Panc1 (cell line): ENCODE measurements around the gene EHD4. TPM values are rescaled to one million over a fixed set of nuclear protein-coding genes. Genes with fewer than 3 reads are reported as not detected.

Experiments used
- ATAC-seq: fragments of 200-7000 bp; cut with Tn5 transposase; 2 replicates; pipeline ENCODE4 v1.9.1; 2020; ENCODE audit warnings: mild to moderate bottlenecking, moderate library complexity
- BruUV-seq: library from RNA; stranded (reverse); fragments of 400-500 nt; replicated peaks from 2 replicates; lab custom pipeline; 2021; lab: Mats Ljungman, UMichigan
- CTCF ChIA-PET: fragments of 300-600 bp; sonication (Branson Sonifier 250); formaldehyde crosslinking; loops from one replicate; lab custom pipeline; 2022; ENCODE audit warnings: antibody characterized with exemption; lab: Charles Lee
- POLR2A ChIA-PET: fragments of 300-600 bp; sonication (Branson Sonifier 250); formaldehyde crosslinking; loops from one replicate; lab custom pipeline; 2022; ENCODE audit warnings: antibody characterized with exemption; lab: Charles Lee
- DNase-seq: peaks from one replicate; pipeline ENCODE4 v3.0.0-alpha.2; 2010; ENCODE audit warnings: low read depth, low spot score
- H3K27ac ChIP-seq: 2 replicates; pipeline ENCODE4 v1.5.1; 2011; ENCODE audit warnings: mild to moderate bottlenecking, low read length, inconsistent platforms
- H3K27me3 ChIP-seq: fragments of 200-500 bp; sonication (Bioruptor generic); 2 replicates; pipeline ENCODE4 v1.6.0; 2014; ENCODE audit warnings: low read length, inconsistent platforms; ENCODE audit not compliant: control insufficient read depth, insufficient read depth
- H3K36me3 ChIP-seq: fragments of 200-500 bp; sonication (Bioruptor generic); 2 replicates; pipeline ENCODE4 v1.5.1; 2014; ENCODE audit warnings: inconsistent platforms, mild to moderate bottlenecking, low read length, moderate library complexity; ENCODE audit not compliant: control insufficient read depth, insufficient read depth
- H3K4me1 ChIP-seq: 2 replicates; pipeline ENCODE4 v1.5.1; 2011; ENCODE audit warnings: inconsistent platforms, mild to moderate bottlenecking, low read length, moderate library complexity; ENCODE audit not compliant: control insufficient read depth, insufficient read depth
- H3K4me3 ChIP-seq, 2 experiments: 2 replicates each; pipeline ENCODE4 v1.5.1; 2011 to 2012; ENCODE audit warnings: low read depth in 2 of 2, low read length in 2 of 2, mild to moderate bottlenecking in 2 of 2, inconsistent platforms in 1 of 2, moderate library complexity in 1 of 2
- H3K9me3 ChIP-seq: fragments of 200-500 bp; sonication (Bioruptor generic); 2 replicates; pipeline ENCODE4 v1.5.1; 2014; ENCODE audit warnings: low read depth, mild to moderate bottlenecking, inconsistent platforms, low read length, moderate library complexity; ENCODE audit not compliant: control insufficient read depth, insufficient read depth
- POLR2AphosphoS5 ChIP-seq: IDR thresholded peaks from 2 replicates; pipeline ENCODE4 v1.6.1; 2012; ENCODE audit warnings: mild to moderate bottlenecking, low read depth, low read length, moderate library complexity
- SIN3A ChIP-seq: IDR thresholded peaks from 2 replicates; pipeline ENCODE4 v1.6.1; 2012; ENCODE audit warnings: low read depth, mild to moderate bottlenecking, low read length, moderate library complexity, borderline replicate concordance; ENCODE audit not compliant: insufficient read depth
- TCF7L2 ChIP-seq: IDR thresholded peaks from 2 replicates; pipeline ENCODE4 v1.6.1; 2011; ENCODE audit warnings: mild to moderate bottlenecking, low read depth, low read length, inconsistent platforms
- in situ Hi-C: cut with HindIII; loops from 2 replicates; pipeline ENCODE4 v1.10.0; 2016; ENCODE audit warnings: low sequenced_read_pairs, low pct_unique_long_range_greater_than_20kb
- intact Hi-C: fragments of 100-400 bp; cut with micrococcal nuclease; formaldehyde crosslinking; loops from one replicate; pipeline ENCODE4 v1.10.0; 2022; ENCODE audit not compliant: unreplicated experiment
- total RNA-seq: library from RNA; stranded (reverse); gene quantifications from one replicate; pipeline ENCODE4 v1.2.1, GENCODE V29; 2021; ENCODE audit not compliant: unreplicated experiment
- TF ChIP-seq, protein P1 (sequence below): fragments of 450-650 bp; IDR thresholded peaks from 2 replicates; pipeline ENCODE4 v1.5.1; 2017; ENCODE audit warnings: mild to moderate bottlenecking
- TF ChIP-seq, protein P2 (sequence below), 2 experiments: IDR thresholded peaks; 2 replicates each; pipeline ENCODE4 v1.6.1; 2011 to 2012; ENCODE audit warnings: low read depth in 2 of 2, control low read depth in 1 of 2, low read length in 1 of 2, mild to moderate bottlenecking in 1 of 2, moderate library complexity in 1 of 2; ENCODE audit not compliant: insufficient read depth in 1 of 2

The EHD4 gene
- total RNA-seq, 1 experiment from 2014 or later: 43.2 TPM

DNA sequence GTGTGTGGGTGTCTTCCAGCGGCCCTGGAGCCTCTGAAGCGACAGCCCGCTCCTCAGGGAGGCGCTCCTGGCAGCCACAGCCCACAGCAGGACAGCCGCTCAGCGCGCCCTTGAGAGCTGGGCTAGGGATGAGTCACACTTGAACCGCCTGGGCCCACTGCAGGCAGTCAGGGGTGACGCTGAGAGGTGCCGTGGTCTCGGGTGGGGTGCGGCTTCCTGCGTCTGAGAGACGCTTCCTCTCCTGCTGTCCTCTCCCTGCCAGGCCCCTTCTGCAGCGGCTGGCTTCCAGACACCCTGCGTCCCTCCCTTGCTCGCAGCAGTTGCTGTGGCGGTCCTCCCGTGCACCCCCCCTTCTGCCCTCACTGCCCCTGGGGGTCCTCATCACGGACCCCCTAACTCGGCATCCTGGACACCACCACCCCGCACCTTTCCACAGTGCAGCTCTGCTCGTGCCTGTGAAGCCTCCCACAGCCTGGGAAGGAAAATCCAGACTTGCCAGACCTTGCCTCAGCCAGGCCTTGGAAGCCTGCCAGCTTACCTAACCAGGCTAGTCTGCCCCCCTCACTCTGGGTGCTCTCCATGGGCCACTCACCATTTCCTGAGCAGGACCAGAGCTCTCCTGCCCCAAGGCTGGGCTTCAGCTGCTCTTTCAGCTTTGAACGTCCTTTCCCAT, 77.4 kb downstream of the EHD4 start:
- ATAC-seq (peak; percentile 65), DNase-seq (no peak)
- Histone ChIP-seq H3K4me3 (no peak overlapping the region), H3K27ac (peak overlapping the region; percentile 54; the same call in 1 of the 2 replicates), H3K27me3 (no peaks in the 10 kb centered on the region), H3K9me3 (no peaks in the 10 kb centered on the region), H3K36me3 (no peaks in the 10 kb centered on the region; the same call in 1 of the 2 replicates), H3K4me1 (peaks cover 10% of the 10 kb centered on the region)
- no TSS peak for BruUV-seq
- ChIA-PET CTCF (interaction anchor here (1.3 kb wide), 1 partner anchor 121 kb away, joined by 4 read pairs; the partner anchor contains the start of gene MAPKBP1), POLR2A (no interaction called here)
- intact Hi-C loops: no loop called here
- in situ Hi-C loops: no loop called here
- TF ChIP-seq, protein P1, sequence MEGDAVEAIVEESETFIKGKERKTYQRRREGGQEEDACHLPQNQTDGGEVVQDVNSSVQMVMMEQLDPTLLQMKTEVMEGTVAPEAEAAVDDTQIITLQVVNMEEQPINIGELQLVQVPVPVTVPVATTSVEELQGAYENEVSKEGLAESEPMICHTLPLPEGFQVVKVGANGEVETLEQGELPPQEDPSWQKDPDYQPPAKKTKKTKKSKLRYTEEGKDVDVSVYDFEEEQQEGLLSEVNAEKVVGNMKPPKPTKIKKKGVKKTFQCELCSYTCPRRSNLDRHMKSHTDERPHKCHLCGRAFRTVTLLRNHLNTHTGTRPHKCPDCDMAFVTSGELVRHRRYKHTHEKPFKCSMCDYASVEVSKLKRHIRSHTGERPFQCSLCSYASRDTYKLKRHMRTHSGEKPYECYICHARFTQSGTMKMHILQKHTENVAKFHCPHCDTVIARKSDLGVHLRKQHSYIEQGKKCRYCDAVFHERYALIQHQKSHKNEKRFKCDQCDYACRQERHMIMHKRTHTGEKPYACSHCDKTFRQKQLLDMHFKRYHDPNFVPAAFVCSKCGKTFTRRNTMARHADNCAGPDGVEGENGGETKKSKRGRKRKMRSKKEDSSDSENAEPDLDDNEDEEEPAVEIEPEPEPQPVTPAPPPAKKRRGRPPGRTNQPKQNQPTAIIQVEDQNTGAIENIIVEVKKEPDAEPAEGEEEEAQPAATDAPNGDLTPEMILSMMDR: no peak
- TF ChIP-seq POLR2AphosphoS5: peak; percentile 58

DNA sequence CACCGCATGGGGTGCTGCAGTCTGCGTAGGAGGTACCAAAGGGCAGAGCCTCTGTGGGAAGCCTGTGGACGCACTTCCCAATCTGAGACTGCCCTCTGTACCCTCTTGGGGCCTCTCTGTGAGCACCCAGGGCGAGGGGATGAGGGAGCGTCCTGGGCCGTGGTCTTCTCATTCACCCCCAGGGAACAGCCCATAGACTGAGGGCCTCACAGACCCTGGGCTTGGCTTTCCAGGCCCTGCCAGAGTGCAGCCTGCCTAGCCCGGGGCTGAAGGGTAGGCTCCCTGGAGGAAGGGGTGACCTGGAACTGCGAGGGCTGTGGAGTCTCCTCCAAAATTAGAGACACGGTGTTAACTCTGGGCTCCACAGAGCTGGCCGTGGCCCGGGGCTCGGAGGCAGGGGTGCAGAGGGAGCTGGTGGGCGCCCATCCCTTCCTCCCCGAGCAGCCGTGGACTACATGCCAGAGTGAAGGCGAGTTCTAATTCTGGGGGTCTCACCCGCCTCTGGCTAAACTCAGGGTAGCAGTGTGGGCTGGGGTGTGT, 78.0 kb downstream of the EHD4 start:
- peak; percentile 5 for ATAC-seq
- Histone ChIP-seq H3K36me3 (no peaks in the 10 kb centered on the region; the same call in 1 of the 2 replicates), H3K9me3 (no peaks in the 10 kb centered on the region), H3K27me3 (no peaks in the 10 kb centered on the region), H3K4me1 (peaks cover 10% of the 10 kb centered on the region), H3K27ac (peak overlapping the region; percentile 54; the same call in 1 of the 2 replicates), H3K4me3 (no peak overlapping the region)
- intact Hi-C loops (no loop called here), in situ Hi-C loops (no loop called here)
- TF ChIP-seq, protein P2, sequence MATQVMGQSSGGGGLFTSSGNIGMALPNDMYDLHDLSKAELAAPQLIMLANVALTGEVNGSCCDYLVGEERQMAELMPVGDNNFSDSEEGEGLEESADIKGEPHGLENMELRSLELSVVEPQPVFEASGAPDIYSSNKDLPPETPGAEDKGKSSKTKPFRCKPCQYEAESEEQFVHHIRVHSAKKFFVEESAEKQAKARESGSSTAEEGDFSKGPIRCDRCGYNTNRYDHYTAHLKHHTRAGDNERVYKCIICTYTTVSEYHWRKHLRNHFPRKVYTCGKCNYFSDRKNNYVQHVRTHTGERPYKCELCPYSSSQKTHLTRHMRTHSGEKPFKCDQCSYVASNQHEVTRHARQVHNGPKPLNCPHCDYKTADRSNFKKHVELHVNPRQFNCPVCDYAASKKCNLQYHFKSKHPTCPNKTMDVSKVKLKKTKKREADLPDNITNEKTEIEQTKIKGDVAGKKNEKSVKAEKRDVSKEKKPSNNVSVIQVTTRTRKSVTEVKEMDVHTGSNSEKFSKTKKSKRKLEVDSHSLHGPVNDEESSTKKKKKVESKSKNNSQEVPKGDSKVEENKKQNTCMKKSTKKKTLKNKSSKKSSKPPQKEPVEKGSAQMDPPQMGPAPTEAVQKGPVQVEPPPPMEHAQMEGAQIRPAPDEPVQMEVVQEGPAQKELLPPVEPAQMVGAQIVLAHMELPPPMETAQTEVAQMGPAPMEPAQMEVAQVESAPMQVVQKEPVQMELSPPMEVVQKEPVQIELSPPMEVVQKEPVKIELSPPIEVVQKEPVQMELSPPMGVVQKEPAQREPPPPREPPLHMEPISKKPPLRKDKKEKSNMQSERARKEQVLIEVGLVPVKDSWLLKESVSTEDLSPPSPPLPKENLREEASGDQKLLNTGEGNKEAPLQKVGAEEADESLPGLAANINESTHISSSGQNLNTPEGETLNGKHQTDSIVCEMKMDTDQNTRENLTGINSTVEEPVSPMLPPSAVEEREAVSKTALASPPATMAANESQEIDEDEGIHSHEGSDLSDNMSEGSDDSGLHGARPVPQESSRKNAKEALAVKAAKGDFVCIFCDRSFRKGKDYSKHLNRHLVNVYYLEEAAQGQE (IDR thresholded peaks at IDR 0.05; ENCODE audit: insufficient read depth in 1 of 2, low read depth in 2 of 2, low read length in 1 of 2): no peak
- no peak for TF ChIP-seq SIN3A
- TF ChIP-seq TCF7L2: no peak
- TF ChIP-seq, protein P1: no peak
- TF ChIP-seq POLR2AphosphoS5: no peak
- ChIA-PET CTCF (interaction anchor here (0.5 kb wide), 1 partner anchor 199 kb away, joined by 6 read pairs; no protein-coding TSS in a partner anchor), POLR2A (no interaction called here)
- DNase-seq: no peak
- no TSS peak for BruUV-seq
